Pancreas (tissue), 10 donors: ENCODE results near the gene RFX3. TPM values are rescaled to one million over a fixed set of nuclear protein-coding genes. Genes with fewer than 3 reads are reported as not detected.

Source experiments
- ATAC-seq, 4 donors: fragments of 200-7000 bp; cut with Tn5 transposase; one replicate each; pipeline versions ENCODE4 v1.8.0 to v1.9.1; 2020; ENCODE audit warnings: mild to moderate bottlenecking in 4 of 4, moderate library complexity in 4 of 4
- DNase-seq, 6 donors: peaks; one replicate each; pipeline ENCODE4 v3.0.0-alpha.2; 2020
- FAIRE-seq: peaks from 2 replicates; lab custom pipeline; 2012; peaks lifted over from hg19 to GRCh38; lab: Jason Lieb, UNC
- H3K27ac ChIP-seq, 4 donors: fragments of 200-600 bp; sonication (generic); 1 replicate in 3 of 4; 2 replicates in 1 of 4; pipeline versions ENCODE4 v1.5.0 to v1.8.0; 2020
- H3K27me3 ChIP-seq, 4 donors: fragments of 200-600 bp; one replicate each; pipeline ENCODE4 v1.8.0; 2021
- H3K36me3 ChIP-seq, 3 donors: fragments of 200-600 bp; sonication (generic) in 1 of 3; one replicate each; pipeline versions ENCODE4 v1.5.0 to v1.8.0; 2020 to 2021
- H3K4me1 ChIP-seq, 3 donors: fragments of 200-600 bp; one replicate each; pipeline ENCODE4 v1.8.0; 2021
- H3K4me3 ChIP-seq, 4 donors: fragments of 200-600 bp; sonication (generic) in 2 of 4; one replicate each; pipeline versions ENCODE4 v1.5.0 to v1.8.0; 2020 to 2021
- H3K9me3 ChIP-seq, 4 donors: fragments of 200-600 bp; one replicate each; pipeline ENCODE4 v1.8.0; 2021
- CTCF ChIP-seq, 4 donors: fragments of 200-600 bp; sonication (generic) in 3 of 4; IDR thresholded peaks; one replicate each; pipeline versions ENCODE4 v1.5.0 to v1.8.0; 2021; ENCODE audit warnings: antibody characterized with exemption in 4 of 4
- WGBS, 2 donors: extraction: QIAGEN DNeasy Blood & Tissue Kit; methylation state at CpG; one replicate each; pipeline ENCODE4 v1.1.7; 2013; 5-methylcytosine and 5-hydroxymethylcytosine counted together
- intact Hi-C, 3 donors: fragments of 100-400 bp; cut with DNase I; formaldehyde crosslinking; loops; one replicate each; pipeline versions ENCODE4 v1.11.1 to v1.14.2; 2022
- polyA plus RNA-seq, 2 donors: library from polyadenylated mRNA; stranded (reverse); fragments of 200-250 nt; gene quantifications; one replicate each; pipeline ENCODE4 v1.2.3, GENCODE V29; 2013
- total RNA-seq, 6 donors: library from RNA; stranded (reverse); fragmentation: NEBNext Ultra II Directional in 4 of 6; extraction: Animal tissue kit (Norgen Biotek cat#: 25700) in 4 of 6; gene quantifications; one replicate each; pipeline versions ENCODE4 v1.2.1 to v1.2.4, GENCODE V29; 2021 to 2023
- donor health status: healthy with polysubstance abuse.
- donor health status: DM: no; HTN: no; CAD: no; lungs with moderate emphysema.
- donor health status: DM: no; HTN: no; CAD: no.
- donor health status: control.
- donor health status: control.
- donor health status: Bipolar disorder and iron deficiency.
- donor health status: DM: yes; HTN: yes; CAD: no.
- donor health status: DM: no; HTN: no; CAD: no.
- donor health status: DM: no; HTN: no; CAD: no.
- donor health status: DM: yes; HTN: yes; CAD: no.

RFX3 gene
- 10 to 100 TPM in 1 of 6 donors, 1 to 10 TPM in 5; 4.8 to 12.2 (median 5.2) TPM for total RNA-seq
- 1 to 10 TPM; 1.2 to 3.7 TPM for polyA plus RNA-seq

GRCh38 chr9:3525836-3526164 lies at the start of gene RFX3:
TSS of gene RFX3 (minus strand) at chr9:3526001. CDS start at chr9:3395588, 130,413 bp downstream.
- Histone ChIP-seq H3K9me3 (no peaks in the 10 kb centered on the region), H3K27me3 (no peaks in the 10 kb centered on the region), H3K4me3 (peak within 1 kb of the TSS; percentile 78 to 91 (median 87)), H3K4me1 (peaks cover 0 to 22% (median 13%) of the 10 kb centered on the region in 3 donors), H3K27ac (peak within 1 kb of the TSS; percentile 99 to 100 (median 100)), H3K36me3 (no peaks in the 10 kb centered on the region)
- DNase-seq (peak; percentile 86 to 94 (median 91)), ATAC-seq (peak; percentile 87 to 93 (median 90)), FAIRE-seq (no peak)
- no peak for TF ChIP-seq CTCF (IDR thresholded peaks at IDR 0.05)
- intact Hi-C loops: no loop called here
- 1% methylated on average over 19 to 24 of the region's 24 CpGs for WGBS, 2 donors

GRCh38 chr9:3571500-3571899 lies 45.7 kb upstream of the RFX3 start:
- no peak for TF ChIP-seq CTCF (IDR thresholded peaks at IDR 0.05)
- Histone ChIP-seq H3K27me3 (no peaks in the 10 kb centered on the region), H3K4me3 (no peak overlapping the region), H3K27ac (no peak overlapping the region), H3K4me1 (no peaks in the 10 kb centered on the region), H3K9me3 (no peaks in the 10 kb centered on the region), H3K36me3 (no peaks in the 10 kb centered on the region)
- ATAC-seq (no peak), FAIRE-seq (no peak), DNase-seq (no peak)
- WGBS, 2 donors: 90 to 92% methylated on average over 1 of the region's 1 CpG
- intact Hi-C loops: no loop called here

- DNase-seq (no peak), FAIRE-seq (no peak), ATAC-seq (no peak)
- H3K36me3 ChIP-seq: no peaks in the 10 kb centered on the region
- H3K27ac ChIP-seq: no peak overlapping the region
- no peaks in the 10 kb centered on the region for H3K4me1 ChIP-seq
- no peak overlapping the region for H3K4me3 ChIP-seq
- WGBS, 2 donors: 94 to 100% methylated on average over 1 of the region's 1 CpG
- H3K27me3 ChIP-seq: no peaks in the 10 kb centered on the region
- no peak for TF ChIP-seq CTCF (IDR thresholded peaks at IDR 0.05)
- intact Hi-C loops: no loop called here
- no peaks in the 10 kb centered on the region for H3K9me3 ChIP-seq
Measured at GRCh38 chr9:3569529-3569928, 43.7 kb upstream of the RFX3 start.

GRCh38 chr9:3567988-3568387 lies 42.2 kb upstream of the RFX3 start:
- Histone ChIP-seq H3K36me3 (no peaks in the 10 kb centered on the region), H3K4me1 (no peaks in the 10 kb centered on the region), H3K9me3 (no peaks in the 10 kb centered on the region), H3K27me3 (no peaks in the 10 kb centered on the region), H3K27ac (no peak overlapping the region), H3K4me3 (no peak overlapping the region)
- intact Hi-C loops: no loop called here
- no peak for DNase-seq
- no peak for TF ChIP-seq CTCF (IDR thresholded peaks at IDR 0.05)
- FAIRE-seq: no peak
- peak in 1 of 4 donors; percentile 12 for ATAC-seq
- 81% methylated on average over 6 of the region's 6 CpGs for WGBS, 2 donors

GRCh38 chr9:3553076-3553765 lies 27.4 kb upstream of the RFX3 start:
- Histone ChIP-seq H3K4me1 (no peaks in the 10 kb centered on the region), H3K27me3 (no peaks in the 10 kb centered on the region), H3K9me3 (no peaks in the 10 kb centered on the region), H3K4me3 (no peak overlapping the region), H3K36me3 (no peaks in the 10 kb centered on the region), H3K27ac (no peak overlapping the region)
- intact Hi-C loops: no loop called here
- ATAC-seq: no peak
- FAIRE-seq: no peak
- no peak for DNase-seq
- TF ChIP-seq CTCF (IDR thresholded peaks at IDR 0.05): no peak
- 62 to 72% methylated on average over 3 of the region's 3 CpGs for WGBS, 2 donors
